Spinal cord (tissue), 10 donors: ENCODE results near the gene CD209. TPM values are rescaled to one million over a fixed set of nuclear protein-coding genes. Genes with fewer than 3 reads are reported as not detected.

Source experiments
- DNase-seq, 6 donors: peaks; one replicate each; pipeline versions ENCODE4 v3.0.0 to v3.0.0-alpha.2; 2013 to 2015; ENCODE audit warnings: low spot score in 6 of 6, low read depth in 4 of 6
- H3K27ac ChIP-seq: one replicate; pipeline ENCODE4 v1.5.1; 2013; ENCODE audit warnings: low read depth, low read length, control low read depth
- H3K27me3 ChIP-seq: one replicate; pipeline ENCODE4 v1.6.1; 2013; ENCODE audit warnings: low read length; ENCODE audit not compliant: control insufficient read depth, insufficient read depth
- H3K36me3 ChIP-seq: one replicate; pipeline ENCODE4 v1.6.1; 2013; ENCODE audit warnings: low read length; ENCODE audit not compliant: control insufficient read depth, insufficient read depth
- H3K4me1 ChIP-seq: one replicate; pipeline ENCODE4 v1.6.1; 2013; ENCODE audit warnings: low read length; ENCODE audit not compliant: control insufficient read depth, insufficient read depth
- H3K4me3 ChIP-seq: one replicate; pipeline ENCODE4 v1.5.1; 2013; ENCODE audit warnings: low read depth, low read length, control low read depth
- H3K9me3 ChIP-seq: one replicate; pipeline ENCODE4 v1.6.1; 2013; ENCODE audit warnings: low read length; ENCODE audit not compliant: control insufficient read depth, insufficient read depth
- WGBS: methylation state at CpG from one replicate; pipeline ENCODE4 v1.1.5; 2013; ENCODE audit warnings: missing lambda C conversion rate; ENCODE audit not compliant: insufficient coverage; 5-methylcytosine and 5-hydroxymethylcytosine counted together
- polyA plus RNA-seq, 2 donors: library from polyadenylated mRNA; unstranded; fragments of 120-200 nt; gene quantifications; one replicate each; pipeline ENCODE4 v1.2.1, GENCODE V29; 2013; ENCODE audit not compliant: insufficient read length in 2 of 2
- total RNA-seq, 2 donors: library from RNA; depleted of rRNA in 1 of 2; stranded (reverse); fragments of 120-200 nt in 1 of 2; fragments of >200 nt in 1 of 2; gene quantifications; one replicate each; pipeline versions ENCODE4 v1.2.3 to v1.2.4, GENCODE V29; 2013 to 2014
- donor health status: healthy.

Gene CD209
- total and polyA plus RNA-seq, 4 donors = 0.24 to 2.5 (median 1.4) TPM

- Histone ChIP-seq H3K9me3 (no peaks in the 10 kb centered on the region), H3K27ac (no peak overlapping the region), H3K36me3 (no peaks in the 10 kb centered on the region), H3K4me3 (no peak overlapping the region), H3K27me3 (peaks cover 48% of the 10 kb centered on the region), H3K4me1 (peaks cover 5% of the 10 kb centered on the region)
- 52% methylated on average over 5 of the region's 5 CpGs for WGBS
- no peak for DNase-seq
Measured at GRCh38 chr19:7731615-7732014, 15.7 kb downstream of the CD209 start.

GRCh38 chr19:7731218-7731595, 16.1 kb downstream of the CD209 start:
- Histone ChIP-seq H3K36me3 (no peaks in the 10 kb centered on the region), H3K27me3 (peaks cover 48% of the 10 kb centered on the region), H3K4me3 (no peak overlapping the region), H3K9me3 (no peaks in the 10 kb centered on the region), H3K27ac (no peak overlapping the region), H3K4me1 (peaks cover 5% of the 10 kb centered on the region)
- 48% methylated on average over 39 of the region's 39 CpGs for WGBS
- DNase-seq = no peak

GRCh38 chr19:7730286-7731217, 16.8 kb downstream of the CD209 start:
- H3K4me1 ChIP-seq = peaks cover 5% of the 10 kb centered on the region
- 1% methylated on average over 78 of the region's 78 CpGs for WGBS
- H3K36me3 ChIP-seq = no peaks in the 10 kb centered on the region
- no peaks in the 10 kb centered on the region for H3K9me3 ChIP-seq
- no peak overlapping the region for H3K27ac ChIP-seq
- DNase-seq = peak in 1 of 6 donors; percentile 25
- peaks cover 48% of the 10 kb centered on the region for H3K27me3 ChIP-seq
- no peak overlapping the region for H3K4me3 ChIP-seq

- Histone ChIP-seq H3K27me3 (peaks cover 48% of the 10 kb centered on the region), H3K36me3 (no peaks in the 10 kb centered on the region), H3K4me1 (peaks cover 5% of the 10 kb centered on the region), H3K27ac (no peak overlapping the region), H3K4me3 (no peak overlapping the region), H3K9me3 (no peaks in the 10 kb centered on the region)
- WGBS = 1% methylated on average over 34 of the region's 34 CpGs
- no peak for DNase-seq
Measured at GRCh38 chr19:7729831-7730285, 17.5 kb downstream of the CD209 start.

GRCh38 chr19:7729211-7729610, 18.1 kb downstream of the CD209 start:
- H3K9me3 ChIP-seq = no peaks in the 10 kb centered on the region
- H3K4me3 ChIP-seq = no peak overlapping the region
- 15% methylated on average over 13 of the region's 16 CpGs for WGBS
- H3K4me1 ChIP-seq = peaks cover 5% of the 10 kb centered on the region
- no peak overlapping the region for H3K27ac ChIP-seq
- no peaks in the 10 kb centered on the region for H3K36me3 ChIP-seq
- no peak for DNase-seq
- H3K27me3 ChIP-seq = peaks cover 48% of the 10 kb centered on the region

GRCh38 chr19:7725791-7726190, 21.5 kb downstream of the CD209 start:
- WGBS = 29% methylated on average over 1 of the region's 2 CpGs
- peaks cover 28% of the 10 kb centered on the region for H3K27me3 ChIP-seq
- no peaks in the 10 kb centered on the region for H3K9me3 ChIP-seq
- DNase-seq = no peak
- H3K4me1 ChIP-seq = peaks cover 5% of the 10 kb centered on the region
- no peak overlapping the region for H3K27ac ChIP-seq
- no peaks in the 10 kb centered on the region for H3K36me3 ChIP-seq
- H3K4me3 ChIP-seq = no peak overlapping the region

- no peak overlapping the region for H3K4me3 ChIP-seq
- no peaks in the 10 kb centered on the region for H3K36me3 ChIP-seq
- no peak for DNase-seq
- H3K4me1 ChIP-seq = no peaks in the 10 kb centered on the region
- no peak overlapping the region for H3K27ac ChIP-seq
- H3K27me3 ChIP-seq = no peaks in the 10 kb centered on the region
- WGBS = 40% methylated on average over 3 of the region's 5 CpGs
- no peaks in the 10 kb centered on the region for H3K9me3 ChIP-seq
Measured at GRCh38 chr19:7722231-7722651, 25.1 kb downstream of the CD209 start.

GRCh38 chr19:7720351-7720750, 27.0 kb downstream of the CD209 start:
- no peaks in the 10 kb centered on the region for H3K36me3 ChIP-seq
- H3K4me3 ChIP-seq = no peak overlapping the region
- H3K9me3 ChIP-seq = no peaks in the 10 kb centered on the region
- H3K27me3 ChIP-seq = no peaks in the 10 kb centered on the region
- DNase-seq = peak in 1 of 6 donors; percentile 2
- H3K27ac ChIP-seq = no peak overlapping the region
- H3K4me1 ChIP-seq = no peaks in the 10 kb centered on the region
- WGBS = 83% methylated on average over 2 of the region's 6 CpGs

GRCh38 chr19:7718668-7719067, 28.7 kb downstream of the CD209 start:
- DNase-seq = no peak
- Histone ChIP-seq H3K9me3 (no peaks in the 10 kb centered on the region), H3K27ac (no peak overlapping the region), H3K36me3 (no peaks in the 10 kb centered on the region), H3K4me1 (no peaks in the 10 kb centered on the region), H3K4me3 (no peak overlapping the region), H3K27me3 (no peaks in the 10 kb centered on the region)
- WGBS = 67% methylated on average over 2 of the region's 8 CpGs

- no peaks in the 10 kb centered on the region for H3K36me3 ChIP-seq
- no peak overlapping the region for H3K27ac ChIP-seq
- no peak for DNase-seq
- no peaks in the 10 kb centered on the region for H3K27me3 ChIP-seq
- H3K9me3 ChIP-seq = no peaks in the 10 kb centered on the region
- no peak overlapping the region for H3K4me3 ChIP-seq
- H3K4me1 ChIP-seq = no peaks in the 10 kb centered on the region
- WGBS = no CpG with 5 or more reads among the region's 1 CpG
Measured at GRCh38 chr19:7716762-7717161, 30.6 kb downstream of the CD209 start.
